ENCODE results near the gene ADAMTS13. TPM values are rescaled to one million over a fixed set of nuclear protein-coding genes. Genes with fewer than 3 reads are reported as not detected.

The ADAMTS13 gene
- total RNA-seq, 2 experiments from 2014 or later = 2.2 to 2.6 TPM

DNA sequence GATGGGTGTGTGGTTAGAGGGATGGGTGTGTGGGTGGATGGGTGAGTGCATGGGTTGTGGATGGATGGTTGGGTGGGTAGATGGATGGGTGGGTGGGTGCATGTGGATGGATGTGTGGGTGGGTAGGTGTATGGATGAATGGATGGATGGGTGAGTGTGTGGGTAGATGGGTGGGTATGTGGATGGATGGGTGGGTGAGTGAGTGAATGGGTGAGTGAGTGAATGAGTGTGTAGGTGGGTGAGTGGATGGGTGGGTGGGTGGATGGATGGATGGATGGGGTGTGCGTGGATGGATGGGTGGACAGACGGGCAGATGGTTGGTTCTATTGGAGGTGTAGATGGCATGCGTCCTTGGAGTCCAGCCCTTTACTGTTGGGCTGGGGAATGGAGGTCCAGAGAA is 28.8 kb upstream of the ADAMTS13 start:
- ATAC-seq (ENCODE audit: poor library complexity) (no peak), DNase-seq (no peak)
- H3K9me3 Mint-ChIP-seq = no peaks in the 10 kb centered on the region
- no peaks in the 10 kb centered on the region for H3K4me1 Mint-ChIP-seq (ENCODE audit: low read depth)
- Histone ChIP-seq H3K4me3 (ENCODE audit: low read length) (no peak overlapping the region), H3K36me3 (ENCODE audit: insufficient read depth, low read length) (no peaks in the 10 kb centered on the region), H3K4me1 (ENCODE audit: insufficient read depth, low read length) (no peaks in the 10 kb centered on the region), H3K27me3 (ENCODE audit: control insufficient read depth in 1 of 2, insufficient read depth in 2 of 2, low read length in 2 of 2) (peaks cover 0 to 7% of the 10 kb centered on the region in 2 experiments), H3K27ac (ENCODE audit: low read depth in 1 of 2, low read length in 2 of 2) (no peak overlapping the region), H3K9me3 (ENCODE audit: control insufficient read depth in 1 of 2, insufficient read depth in 1 of 2, low read length in 2 of 2) (peaks cover 0 to 9% of the 10 kb centered on the region in 2 experiments)
- no peak overlapping the region for H3K4me3 Mint-ChIP-seq
- ChIA-PET CTCF (no interaction called here), POLR2A (no interaction called here)
- no peak for TF ChIP-seq CTCF (IDR thresholded peaks at IDR 0.05)
- no peaks in the 10 kb centered on the region for H3K27me3 Mint-ChIP-seq
- H3K36me3 Mint-ChIP-seq (ENCODE audit: low read depth) = no peaks in the 10 kb centered on the region
- intact Hi-C loops (cut with DNase I, micrococcal nuclease) = no loop called here
- no peak overlapping the region for H3K27ac Mint-ChIP-seq

DNA sequence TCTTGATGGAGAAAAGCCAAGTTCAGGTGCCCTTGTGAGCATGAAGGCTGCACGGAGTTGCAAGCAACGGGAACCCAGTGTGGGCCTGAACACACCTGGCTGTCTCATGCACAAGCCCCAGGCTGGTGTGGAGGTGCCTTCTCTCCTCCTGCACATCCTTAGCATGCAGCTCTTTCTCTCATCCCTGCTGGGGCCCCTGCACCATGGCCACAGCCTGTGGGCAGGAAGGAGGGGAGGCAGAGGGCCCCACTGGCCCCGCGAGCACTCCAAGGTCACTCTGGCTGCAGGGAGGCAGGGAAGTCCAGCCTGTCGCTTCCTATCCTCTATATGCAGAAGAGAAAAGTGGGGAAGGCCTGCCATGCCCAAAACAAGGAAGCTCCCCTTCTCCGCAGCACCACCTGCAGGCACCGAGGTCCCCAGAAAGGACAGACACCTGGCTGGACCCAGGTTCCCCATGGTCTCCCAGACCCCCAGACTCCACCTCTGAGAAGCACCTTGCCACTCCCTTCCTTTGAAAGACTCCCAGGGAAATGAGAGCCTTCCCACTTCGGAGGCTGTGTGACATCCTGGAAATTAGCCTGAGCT is 27.4 kb upstream of the ADAMTS13 start:
- POLR2A ChIA-PET = no interaction called here
- no peaks in the 10 kb centered on the region for H3K9me3 Mint-ChIP-seq
- intact Hi-C loops (cut with DNase I, micrococcal nuclease) = no loop called here
- Histone ChIP-seq H3K36me3 (ENCODE audit: insufficient read depth, low read length) (no peaks in the 10 kb centered on the region), H3K9me3 (ENCODE audit: control insufficient read depth in 1 of 2, insufficient read depth in 1 of 2, low read length in 2 of 2) (peaks cover 0 to 6% of the 10 kb centered on the region in 2 experiments), H3K27ac (ENCODE audit: low read depth in 1 of 2, low read length in 2 of 2) (no peak overlapping the region), H3K4me1 (ENCODE audit: insufficient read depth, low read length) (no peaks in the 10 kb centered on the region), H3K27me3 (ENCODE audit: control insufficient read depth in 1 of 2, insufficient read depth in 2 of 2, low read length in 2 of 2) (peaks cover 0 to 6% of the 10 kb centered on the region in 2 experiments), H3K4me3 (ENCODE audit: low read length) (no peak overlapping the region)
- H3K27me3 Mint-ChIP-seq = no peaks in the 10 kb centered on the region
- H3K27ac Mint-ChIP-seq = no peak overlapping the region
- H3K4me3 Mint-ChIP-seq = no peak overlapping the region
- H3K36me3 Mint-ChIP-seq (ENCODE audit: low read depth) = no peaks in the 10 kb centered on the region
- CTCF ChIA-PET = no interaction called here
- ATAC-seq (ENCODE audit: poor library complexity) (no peak), DNase-seq (no peak)
- H3K4me1 Mint-ChIP-seq (ENCODE audit: low read depth) = no peaks in the 10 kb centered on the region
- no peak for TF ChIP-seq CTCF (IDR thresholded peaks at IDR 0.05)

GRCh38 chr9:133396952-133397351 is 25.2 kb upstream of the ADAMTS13 start:
- DNase-seq = no peak
- H3K36me3 Mint-ChIP-seq (ENCODE audit: low read depth) = no peaks in the 10 kb centered on the region
- no peak overlapping the region for H3K27ac ChIP-seq (ENCODE audit: low read depth in 1 of 2, low read length in 2 of 2)
- intact Hi-C loops (cut with DNase I, micrococcal nuclease) = no loop called here
- ATAC-seq (ENCODE audit: poor library complexity) = no peak
- no peak overlapping the region for H3K27ac Mint-ChIP-seq
- no peaks in the 10 kb centered on the region for H3K9me3 Mint-ChIP-seq
- no peaks in the 10 kb centered on the region for H3K4me1 Mint-ChIP-seq (ENCODE audit: low read depth)
- H3K9me3 ChIP-seq (ENCODE audit: control insufficient read depth in 1 of 2, insufficient read depth in 1 of 2, low read length in 2 of 2) = no peaks in the 10 kb centered on the region
- no peaks in the 10 kb centered on the region for H3K27me3 ChIP-seq (ENCODE audit: control insufficient read depth in 1 of 2, insufficient read depth in 2 of 2, low read length in 2 of 2)
- no peaks in the 10 kb centered on the region for H3K36me3 ChIP-seq (ENCODE audit: insufficient read depth, low read length)
- TF ChIP-seq CTCF (IDR thresholded peaks at IDR 0.05) = no peak
- H3K4me3 ChIP-seq (ENCODE audit: low read length) = no peak overlapping the region
- ChIA-PET CTCF (interaction anchor here (1.3 kb wide), 1 partner anchor 211 kb away, joined by 3 read pairs; no protein-coding TSS in a partner anchor), POLR2A (no interaction called here)
- no peaks in the 10 kb centered on the region for H3K27me3 Mint-ChIP-seq
- H3K4me3 Mint-ChIP-seq = no peak overlapping the region
- H3K4me1 ChIP-seq (ENCODE audit: insufficient read depth, low read length) = no peaks in the 10 kb centered on the region

Data from CD4-positive, alpha-beta T cell (primary cell).